ENCODE data around the gene USP17L10.
"Not testable (repeated sequence)": the region's sequence is repeated elsewhere in the genome, so short reads cannot be mapped to it uniquely, and the experiment has no call there.

DNA sequence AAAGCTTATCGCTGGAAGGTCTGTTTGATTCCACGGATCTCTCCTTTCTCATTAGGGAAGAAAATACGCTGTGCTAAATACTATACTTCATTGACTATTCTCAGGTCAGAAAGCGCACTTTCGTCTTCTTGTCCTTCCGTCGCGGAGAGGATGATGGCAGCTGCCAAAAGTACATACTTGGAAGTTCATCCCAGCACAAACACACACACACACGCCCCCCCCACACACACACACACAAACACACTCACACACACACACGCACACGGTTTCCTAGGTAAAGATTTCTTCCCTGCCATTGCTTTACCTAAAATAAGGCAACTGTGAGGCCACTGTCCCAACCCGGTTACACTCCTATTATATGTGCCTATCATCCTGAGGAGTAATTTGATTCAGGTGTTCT is 28.0 kb downstream of the USP17L10 start:
- TF ChIP-seq, protein P1, sequence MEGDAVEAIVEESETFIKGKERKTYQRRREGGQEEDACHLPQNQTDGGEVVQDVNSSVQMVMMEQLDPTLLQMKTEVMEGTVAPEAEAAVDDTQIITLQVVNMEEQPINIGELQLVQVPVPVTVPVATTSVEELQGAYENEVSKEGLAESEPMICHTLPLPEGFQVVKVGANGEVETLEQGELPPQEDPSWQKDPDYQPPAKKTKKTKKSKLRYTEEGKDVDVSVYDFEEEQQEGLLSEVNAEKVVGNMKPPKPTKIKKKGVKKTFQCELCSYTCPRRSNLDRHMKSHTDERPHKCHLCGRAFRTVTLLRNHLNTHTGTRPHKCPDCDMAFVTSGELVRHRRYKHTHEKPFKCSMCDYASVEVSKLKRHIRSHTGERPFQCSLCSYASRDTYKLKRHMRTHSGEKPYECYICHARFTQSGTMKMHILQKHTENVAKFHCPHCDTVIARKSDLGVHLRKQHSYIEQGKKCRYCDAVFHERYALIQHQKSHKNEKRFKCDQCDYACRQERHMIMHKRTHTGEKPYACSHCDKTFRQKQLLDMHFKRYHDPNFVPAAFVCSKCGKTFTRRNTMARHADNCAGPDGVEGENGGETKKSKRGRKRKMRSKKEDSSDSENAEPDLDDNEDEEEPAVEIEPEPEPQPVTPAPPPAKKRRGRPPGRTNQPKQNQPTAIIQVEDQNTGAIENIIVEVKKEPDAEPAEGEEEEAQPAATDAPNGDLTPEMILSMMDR (conservative IDR thresholded peaks at IDR 0.05; ENCODE audit: low read length): not testable (repeated sequence)
- not testable (repeated sequence) for TF ChIP-seq EZH2phosphoT487 (IDR thresholded peaks at IDR 0.05; ENCODE audit: borderline replicate concordance)
